Measurements from ENCODE around the gene CCNL2. TPM values are rescaled to one million over a fixed set of nuclear protein-coding genes. Genes with fewer than 3 reads are reported as not detected.

The CCNL2 gene
- total RNA-seq, 1 donor from 2014 or later = 386 TPM

DNA sequence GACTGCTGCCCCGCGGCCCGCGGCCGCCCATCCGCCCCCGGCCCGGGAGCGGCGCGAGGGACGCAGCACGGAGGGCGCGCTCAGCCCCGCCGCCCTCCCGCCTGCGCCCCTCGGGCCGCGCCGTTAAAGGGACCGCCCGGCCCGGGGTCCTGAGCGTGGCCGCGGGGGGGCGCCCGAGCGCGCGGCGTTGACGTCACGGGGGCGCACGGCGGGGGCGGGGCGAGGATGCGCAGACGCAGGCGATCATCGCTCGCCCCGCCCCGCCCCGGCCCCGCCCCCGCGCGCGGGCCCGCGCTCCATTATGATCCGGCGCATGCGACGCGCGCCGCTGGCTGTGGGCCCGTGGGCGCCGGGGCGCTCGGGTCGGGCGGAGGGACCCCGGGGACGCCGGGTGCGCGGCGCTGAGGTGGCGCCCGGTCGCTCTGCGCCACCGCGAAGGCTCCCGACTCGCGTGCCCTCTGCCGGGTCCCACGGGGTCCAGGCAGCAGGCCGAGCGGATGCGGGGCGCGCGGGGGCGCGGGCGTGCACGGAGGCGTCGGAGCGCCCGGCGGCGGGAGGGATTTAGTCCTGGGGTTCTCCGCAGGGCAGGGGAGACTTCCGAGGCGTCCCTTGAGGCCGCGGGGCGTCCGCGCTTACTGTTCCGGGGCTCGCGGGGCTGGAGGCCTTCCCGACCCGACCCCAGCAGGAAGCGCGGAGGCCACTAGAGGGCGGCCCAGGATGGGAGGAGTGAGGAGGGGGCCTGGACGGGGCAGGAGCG, 49.7 kb downstream of the CCNL2 start, which contains the start of gene DVL1:
DVL1 (minus strand) TSS at position 163 of the 757 bp plus-strand sequence. CDS start 353 bp downstream, outside the sequence.
- Mint-ChIP-seq H3K27me3 (peaks cover 17% of the 10 kb centered on the region), H3K27ac (peak within 1 kb of the TSS; percentile 74)
- DNase-seq (ENCODE audit: low spot score, unreplicated experiment) = peak; percentile 71

DNA sequence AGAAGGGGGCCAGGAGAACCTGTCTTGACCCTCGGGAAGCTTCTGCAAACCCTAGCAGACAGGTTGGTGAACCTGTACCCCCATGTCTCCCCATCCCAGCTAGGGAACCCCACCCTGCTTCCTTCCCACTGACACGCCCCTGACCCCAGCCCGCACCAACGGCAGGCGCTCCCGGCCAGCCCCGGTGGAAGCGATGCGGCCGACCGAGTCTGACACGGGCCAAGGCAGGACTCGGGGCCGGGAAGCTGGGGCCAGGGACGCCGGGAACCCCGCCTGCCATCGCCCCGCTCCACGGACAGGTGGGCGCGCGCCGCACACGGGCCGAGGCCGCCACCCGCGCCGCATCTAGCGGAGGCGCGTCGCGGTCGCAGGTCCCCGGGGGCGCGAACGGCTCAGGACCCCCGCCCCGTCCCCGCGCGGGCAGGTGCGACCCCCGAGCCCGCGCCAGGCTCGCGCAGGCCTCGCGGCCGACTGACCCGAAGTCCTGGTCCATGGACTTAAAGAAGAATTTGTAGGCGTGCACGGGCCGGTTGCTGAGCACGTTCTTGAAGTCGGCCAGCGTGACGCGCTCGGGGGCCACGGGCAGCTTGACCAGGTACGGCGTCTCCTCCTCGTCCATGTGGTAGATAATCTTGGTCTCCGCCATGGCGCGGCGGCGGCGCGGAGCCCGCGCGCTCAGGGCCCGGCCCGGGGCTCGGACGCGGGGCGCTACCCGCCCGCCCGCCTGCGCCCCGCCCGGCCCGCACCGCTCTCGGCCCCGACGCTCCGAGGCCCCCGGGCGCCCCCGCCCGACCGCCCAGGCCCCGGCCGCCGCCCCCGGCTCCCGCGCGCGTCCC, 50.5 kb downstream of the CCNL2 start:
- Mint-ChIP-seq H3K27me3 (peaks cover 11% of the 10 kb centered on the region), H3K36me3 (ENCODE audit: insufficient read depth) (no peaks in the 10 kb centered on the region), H3K27ac (peak overlapping the region; percentile 74), H3K4me1 (ENCODE audit: low read depth) (peaks cover 9% of the 10 kb centered on the region), H3K4me3 (ENCODE audit: low read depth) (peak overlapping the region; percentile 75), H3K9me3 (ENCODE audit: low read depth) (no peaks in the 10 kb centered on the region)
- DNase-seq (ENCODE audit: low spot score, unreplicated experiment) = no peak
- TF ChIP-seq, protein P1, sequence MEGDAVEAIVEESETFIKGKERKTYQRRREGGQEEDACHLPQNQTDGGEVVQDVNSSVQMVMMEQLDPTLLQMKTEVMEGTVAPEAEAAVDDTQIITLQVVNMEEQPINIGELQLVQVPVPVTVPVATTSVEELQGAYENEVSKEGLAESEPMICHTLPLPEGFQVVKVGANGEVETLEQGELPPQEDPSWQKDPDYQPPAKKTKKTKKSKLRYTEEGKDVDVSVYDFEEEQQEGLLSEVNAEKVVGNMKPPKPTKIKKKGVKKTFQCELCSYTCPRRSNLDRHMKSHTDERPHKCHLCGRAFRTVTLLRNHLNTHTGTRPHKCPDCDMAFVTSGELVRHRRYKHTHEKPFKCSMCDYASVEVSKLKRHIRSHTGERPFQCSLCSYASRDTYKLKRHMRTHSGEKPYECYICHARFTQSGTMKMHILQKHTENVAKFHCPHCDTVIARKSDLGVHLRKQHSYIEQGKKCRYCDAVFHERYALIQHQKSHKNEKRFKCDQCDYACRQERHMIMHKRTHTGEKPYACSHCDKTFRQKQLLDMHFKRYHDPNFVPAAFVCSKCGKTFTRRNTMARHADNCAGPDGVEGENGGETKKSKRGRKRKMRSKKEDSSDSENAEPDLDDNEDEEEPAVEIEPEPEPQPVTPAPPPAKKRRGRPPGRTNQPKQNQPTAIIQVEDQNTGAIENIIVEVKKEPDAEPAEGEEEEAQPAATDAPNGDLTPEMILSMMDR (IDR thresholded peaks at IDR 0.05; ENCODE audit: unreplicated experiment) = no peak

More for the DNA sequence above, 49.7 kb downstream of the CCNL2 start, which contains the start of gene DVL1:
- TF ChIP-seq, protein P1 (IDR thresholded peaks at IDR 0.05; ENCODE audit: unreplicated experiment) = peak; percentile 61
- Mint-ChIP-seq H3K4me1 (ENCODE audit: low read depth) (peaks cover 10% of the 10 kb centered on the region), H3K36me3 (ENCODE audit: insufficient read depth) (no peaks in the 10 kb centered on the region), H3K9me3 (ENCODE audit: low read depth) (no peaks in the 10 kb centered on the region), H3K4me3 (ENCODE audit: low read depth) (peak within 1 kb of the TSS; percentile 75)

DNA sequence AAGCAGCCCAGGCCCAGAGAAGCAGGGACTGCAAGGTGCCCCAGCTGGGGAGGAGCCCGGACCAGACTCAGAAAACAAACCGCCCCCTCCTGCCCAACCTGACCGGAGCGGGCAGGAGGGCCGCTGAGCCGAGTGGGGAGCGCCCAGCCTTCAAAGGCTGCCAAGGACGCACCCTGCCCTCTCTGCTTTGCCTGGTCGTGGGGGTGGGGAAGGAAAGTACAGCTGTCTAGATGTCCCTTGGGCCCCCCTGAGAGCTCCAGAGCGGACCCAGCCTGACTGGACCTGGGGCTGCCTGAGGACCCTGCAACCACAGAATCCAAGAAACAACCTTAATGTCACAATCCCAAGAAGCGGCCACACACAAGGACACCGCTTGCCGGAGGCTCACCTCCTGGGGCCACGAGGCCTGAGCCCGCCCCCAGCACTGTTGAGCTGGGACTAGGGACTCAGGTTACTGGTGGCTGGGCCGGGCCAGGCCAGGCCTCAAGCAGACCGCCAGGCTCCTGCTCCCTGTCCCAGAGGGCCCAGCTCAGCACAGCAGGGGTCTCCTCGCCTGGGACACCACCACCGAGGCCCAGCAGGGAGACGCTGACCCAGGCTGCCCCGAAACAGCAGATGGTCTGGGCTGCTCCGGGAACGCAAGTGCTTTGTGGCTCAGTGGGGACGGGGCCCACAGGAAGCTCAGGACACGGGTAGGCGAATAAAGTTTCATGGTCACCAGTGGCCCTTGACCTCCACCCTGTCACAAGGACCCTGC, 51.3 kb downstream of the CCNL2 start:
- Mint-ChIP-seq H3K27ac (peak overlapping the region; percentile 74), H3K4me3 (ENCODE audit: low read depth) (peak overlapping the region; percentile 75), H3K27me3 (peaks cover 8% of the 10 kb centered on the region), H3K9me3 (ENCODE audit: low read depth) (no peaks in the 10 kb centered on the region), H3K36me3 (ENCODE audit: insufficient read depth) (no peaks in the 10 kb centered on the region), H3K4me1 (ENCODE audit: low read depth) (peaks cover 9% of the 10 kb centered on the region)
- TF ChIP-seq, protein P1 (IDR thresholded peaks at IDR 0.05; ENCODE audit: unreplicated experiment) = no peak
- no peak for DNase-seq (ENCODE audit: low spot score, unreplicated experiment)

DNA sequence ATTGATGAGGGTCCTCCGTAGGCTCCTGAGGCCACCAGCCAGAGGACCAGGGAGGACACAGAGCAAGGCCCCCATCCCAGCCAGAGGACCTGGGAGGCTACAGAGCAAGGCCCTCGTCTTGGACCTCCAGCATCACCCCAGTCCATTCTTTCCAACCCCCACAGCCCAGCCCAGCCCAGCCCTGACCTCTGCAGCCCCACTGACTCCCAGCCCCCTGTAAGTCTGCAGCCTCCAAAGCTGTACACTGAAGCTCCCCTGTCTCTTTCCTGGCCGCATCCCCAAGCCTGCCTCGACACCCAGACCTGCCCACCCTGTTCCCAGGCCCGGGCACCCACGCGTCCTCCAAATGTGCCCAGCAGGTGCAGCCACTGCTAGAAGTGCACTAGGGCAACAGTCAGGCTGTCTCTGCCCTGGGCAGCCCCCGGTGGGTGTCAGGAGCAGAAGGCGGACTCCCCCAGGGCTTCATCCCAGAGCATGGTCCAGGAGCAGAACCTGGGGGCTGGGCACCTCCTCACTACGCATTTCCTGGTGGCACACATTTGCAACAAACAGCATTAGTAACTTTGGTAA, 52.0 kb downstream of the CCNL2 start:
- Mint-ChIP-seq H3K36me3 (ENCODE audit: insufficient read depth) (no peaks in the 10 kb centered on the region), H3K9me3 (ENCODE audit: low read depth) (no peaks in the 10 kb centered on the region), H3K4me3 (ENCODE audit: low read depth) (peak overlapping the region; percentile 75), H3K27me3 (peaks cover under 1% of the 10 kb centered on the region), H3K27ac (peak overlapping the region; percentile 74), H3K4me1 (ENCODE audit: low read depth) (peaks cover 9% of the 10 kb centered on the region)
- no peak for DNase-seq (ENCODE audit: low spot score, unreplicated experiment)
- TF ChIP-seq, protein P1 (IDR thresholded peaks at IDR 0.05; ENCODE audit: unreplicated experiment) = no peak

All from progenitor cell of endocrine pancreas (in vitro differentiated cells).